Measurements from ENCODE around the gene AUTS2.

- TF ChIP-seq CTCF (IDR thresholded peaks at IDR 0.05) (no peak), POLR2A (IDR thresholded peaks at IDR 0.05) (no peak), POLR2AphosphoS5 (IDR thresholded peaks at IDR 0.05) (no peak)
Observed at GRCh38 chr7:70414368-70414767, 816.1 kb downstream of the AUTS2 start.
